HG03571 (cell line): ENCODE data around the gene PSRC1.

Experiments used
- ATAC-seq: cut with Tn5 transposase; IDR thresholded peaks from one replicate; pipeline ENCODE4 v1.9.1; 2021; ENCODE audit not compliant: unreplicated experiment

Gene PSRC1

GRCh38 chr1:109248797-109249629 is 33.9 kb downstream of the PSRC1 start, which contains the start of gene CELSR2:
TSS of gene CELSR2 (plus strand) at chr1:109249539. CDS start at chr1:109250080, 541 bp downstream.
- peak; percentile 81 for ATAC-seq

- no peak for ATAC-seq
These were observed 34.5 kb downstream of the PSRC1 start for GRCh38 chr1:109248444-109248796.

DNA sequence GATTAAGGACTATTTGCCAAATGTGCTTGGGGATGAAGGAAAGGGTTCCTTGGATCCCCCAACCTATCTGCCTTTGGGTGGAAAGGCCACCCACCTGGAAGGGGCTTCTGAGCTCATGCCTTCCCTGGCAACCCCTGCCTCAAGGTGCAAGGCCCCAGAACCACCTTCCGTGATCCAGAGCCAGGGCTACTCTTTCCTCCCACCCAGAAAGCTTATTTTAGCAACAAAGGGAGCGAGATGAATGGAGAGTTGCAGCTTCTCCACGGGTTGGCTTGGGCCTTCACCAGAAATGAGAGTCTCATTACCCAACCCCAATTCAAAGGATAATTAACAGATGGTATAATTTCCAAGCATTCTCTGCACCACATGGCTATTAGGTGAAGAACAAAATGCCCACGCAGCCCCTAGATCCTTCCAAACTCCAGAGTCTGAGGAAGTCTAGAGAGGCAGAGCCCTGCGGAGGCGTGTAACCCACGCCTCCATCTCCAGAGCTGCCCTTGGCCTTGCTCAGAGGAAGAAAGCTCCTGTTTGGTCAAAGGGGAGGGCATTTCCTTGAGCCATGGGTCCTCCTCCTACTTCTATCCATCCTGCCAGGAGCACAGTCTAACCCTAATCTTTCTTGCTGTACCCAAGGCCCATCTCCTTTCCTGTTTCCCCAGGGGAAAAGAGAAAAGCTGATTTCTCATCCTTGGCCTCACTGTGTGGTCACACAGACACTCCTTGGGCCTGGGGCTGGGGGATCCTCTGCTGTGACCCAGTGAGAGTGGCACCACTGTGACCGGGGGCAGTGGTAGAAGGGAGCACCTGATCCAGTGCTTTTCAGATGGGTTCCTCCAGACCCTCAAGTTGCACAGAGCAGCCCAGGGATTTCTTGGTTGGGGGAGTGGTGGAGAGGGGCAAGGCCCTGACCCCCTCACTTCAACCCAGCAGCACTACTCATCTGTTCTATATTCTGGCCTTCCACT is 35.3 kb downstream of the PSRC1 start:
- no peak for ATAC-seq

DNA sequence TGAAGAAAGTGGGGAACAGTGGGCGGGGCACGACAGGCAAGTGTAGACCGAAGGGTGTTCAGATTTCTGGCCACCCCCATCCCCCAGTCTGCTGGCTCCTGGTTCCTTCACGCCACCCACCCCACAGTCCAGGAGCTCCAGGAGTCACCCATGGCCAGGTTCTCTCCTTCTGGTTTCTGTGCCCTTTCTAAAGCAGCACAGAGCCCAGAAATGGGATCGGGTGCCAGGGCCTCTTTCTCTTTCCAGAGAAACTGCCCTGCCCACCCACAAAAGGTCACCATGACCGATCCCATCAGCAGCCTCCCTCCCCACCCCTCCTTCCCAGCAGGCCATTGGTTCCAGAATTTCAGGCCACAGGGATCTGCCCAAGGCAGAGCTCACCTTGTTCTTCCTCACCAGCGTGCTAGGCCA is 36.8 kb downstream of the PSRC1 start:
- no peak for ATAC-seq

DNA sequence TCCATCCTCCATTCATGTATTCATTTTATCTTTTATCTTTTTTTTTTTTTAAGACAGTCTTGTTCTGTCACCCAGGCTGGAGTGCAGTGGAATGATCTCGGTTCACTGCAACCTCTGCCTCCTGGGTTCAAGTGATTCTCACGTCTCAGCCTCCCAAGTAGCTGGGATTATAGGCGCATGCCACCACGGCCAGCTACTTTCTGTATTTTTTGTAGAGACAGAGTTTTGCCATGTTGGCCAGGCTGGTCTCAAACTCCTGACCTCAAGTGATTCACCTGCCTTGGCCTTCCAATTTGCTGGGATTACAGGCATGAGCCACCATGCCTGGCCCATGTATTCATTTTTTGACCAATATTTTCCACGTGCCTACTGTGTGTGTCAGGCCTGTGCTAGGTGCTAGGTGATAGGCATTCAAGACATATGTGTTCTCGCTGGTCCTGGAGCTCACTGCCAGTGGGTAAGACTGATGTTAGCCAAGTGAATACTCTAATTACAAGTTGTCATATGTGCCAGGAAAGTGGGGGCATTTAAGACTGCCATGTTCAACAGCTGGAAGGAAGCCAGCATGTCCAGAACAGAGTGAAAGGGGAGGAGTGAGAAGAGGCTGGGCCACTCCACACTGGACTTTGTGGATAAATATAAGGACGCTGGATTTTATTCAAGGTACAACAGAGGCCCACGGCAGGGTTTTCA is 38.9 kb downstream of the PSRC1 start:
- no peak for ATAC-seq

DNA sequence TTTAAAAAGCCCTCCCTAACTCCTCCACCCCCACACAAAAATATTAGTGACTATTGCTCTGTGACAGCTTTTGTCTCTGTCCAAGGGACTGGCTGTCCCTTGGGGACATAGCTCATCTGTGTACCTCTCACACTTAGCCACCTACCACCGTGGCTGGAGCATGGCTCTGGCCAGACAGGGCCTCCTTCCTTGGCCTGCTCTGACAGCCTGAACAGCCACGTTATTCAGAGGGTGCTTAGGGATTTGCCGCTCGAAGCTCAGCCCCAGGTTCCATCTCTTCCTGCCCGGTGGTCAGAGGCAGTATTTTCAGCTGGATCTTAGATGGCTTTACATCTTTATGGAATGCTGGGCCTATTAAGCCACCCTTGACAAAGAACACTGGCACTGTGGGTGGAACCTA is 39.7 kb downstream of the PSRC1 start:
- no peak for ATAC-seq

GRCh38 chr1:109242387-109242786 is 40.6 kb downstream of the PSRC1 start:
- no peak for ATAC-seq

DNA sequence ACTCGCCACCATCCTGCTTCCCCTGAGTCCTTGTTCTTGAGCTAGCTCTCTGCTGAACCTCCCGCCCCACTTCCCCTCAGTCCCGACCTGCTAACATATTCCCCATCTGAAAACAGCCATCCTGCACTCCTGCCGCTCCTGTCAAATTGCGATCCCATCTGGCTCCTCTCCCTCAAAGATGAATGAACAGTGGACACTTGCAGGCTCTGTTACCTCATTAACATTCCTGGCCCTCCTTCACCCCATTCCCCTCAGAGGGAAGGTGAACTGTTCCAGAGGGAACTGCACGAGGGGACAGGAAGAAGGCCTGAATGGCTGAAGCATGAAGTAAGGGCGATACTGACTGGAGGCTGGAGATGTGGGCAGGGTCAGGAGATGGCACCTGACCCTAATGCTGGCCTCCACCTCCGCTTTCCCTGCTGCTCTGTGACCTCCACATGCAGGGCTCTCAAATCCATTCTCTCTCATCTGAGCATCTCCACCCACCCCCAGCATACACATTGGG is 41.1 kb downstream of the PSRC1 start:
- no peak for ATAC-seq

DNA sequence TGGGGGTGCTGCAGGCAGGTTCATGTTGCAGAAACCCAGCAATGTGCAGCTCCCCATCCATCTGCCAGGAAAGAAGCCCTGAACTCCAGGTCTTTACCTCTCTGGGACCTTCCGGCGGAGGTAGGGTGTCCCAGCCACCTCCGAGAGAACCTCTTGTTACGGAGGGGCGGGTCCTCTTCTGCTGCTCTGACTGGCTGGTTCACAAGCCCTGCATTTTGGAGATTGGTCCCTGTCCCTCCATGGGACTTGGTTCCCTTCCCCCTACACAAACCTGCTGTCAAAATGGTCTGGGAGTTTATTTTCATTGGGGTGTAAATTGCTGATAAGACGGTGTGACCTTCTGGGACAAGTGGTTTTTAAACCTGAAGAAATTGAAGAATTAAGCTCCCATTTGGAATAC is 41.6 kb downstream of the PSRC1 start:
- ATAC-seq: no peak

GRCh38 chr1:109240158-109241152 is 42.5 kb downstream of the PSRC1 start:
- no peak for ATAC-seq

DNA sequence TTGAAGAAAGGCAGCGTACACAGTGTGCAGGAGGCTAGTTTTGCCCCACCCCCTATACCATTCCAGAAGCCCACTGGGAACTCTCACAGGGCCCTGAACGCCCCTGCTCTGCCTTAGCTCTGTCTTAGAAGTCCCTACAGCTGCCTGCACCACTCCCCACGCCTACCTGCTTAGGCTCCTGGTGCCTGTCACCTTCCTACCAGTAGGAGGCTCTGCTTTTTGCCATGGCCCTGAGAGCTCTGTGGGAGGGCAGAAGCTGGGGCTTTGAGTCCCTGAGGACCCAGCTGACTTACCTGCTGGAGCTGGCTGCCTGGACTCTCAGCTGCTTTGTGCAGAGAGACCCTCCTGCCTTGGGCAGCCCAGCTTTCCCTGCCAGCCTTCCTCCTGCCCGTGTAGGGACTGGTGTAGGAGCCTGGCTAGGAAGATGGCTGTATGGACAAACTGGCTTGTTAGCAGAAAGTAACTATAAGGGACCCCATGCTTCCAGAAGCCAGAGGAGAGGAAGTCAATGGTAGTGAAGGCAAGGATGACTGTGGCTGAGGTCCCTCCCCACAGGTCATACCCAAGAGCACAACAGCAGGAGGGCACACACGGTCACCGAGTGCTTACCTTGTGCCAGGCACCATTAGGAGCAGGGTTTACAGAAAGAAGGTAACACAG is 43.4 kb downstream of the PSRC1 start:
- no peak for ATAC-seq

- no peak for ATAC-seq
These were observed 43.9 kb downstream of the PSRC1 start for GRCh38 chr1:109239047-109239408.

DNA sequence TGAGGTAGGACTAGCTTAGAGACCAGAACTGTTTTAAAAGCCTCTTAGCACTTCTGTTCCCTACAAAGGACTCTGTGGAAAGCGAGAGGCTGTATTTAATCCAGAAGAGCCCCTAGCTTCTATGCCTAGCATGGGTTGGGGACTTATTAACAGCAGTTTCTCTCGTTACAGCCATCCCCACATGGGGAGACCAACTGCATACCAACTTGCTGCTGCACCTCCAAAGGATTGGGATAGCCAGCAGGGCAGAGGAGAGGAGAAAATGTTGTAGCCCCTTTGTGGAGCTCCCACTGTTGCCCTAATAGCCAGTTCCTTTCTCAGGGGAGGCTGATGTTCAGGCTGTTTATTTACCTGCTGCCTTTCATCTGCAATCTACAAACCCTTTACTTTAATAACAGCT is 44.6 kb downstream of the PSRC1 start:
- ATAC-seq: no peak

- no peak for ATAC-seq
These were observed 45.4 kb downstream of the PSRC1 start for GRCh38 chr1:109237512-109237911.

DNA sequence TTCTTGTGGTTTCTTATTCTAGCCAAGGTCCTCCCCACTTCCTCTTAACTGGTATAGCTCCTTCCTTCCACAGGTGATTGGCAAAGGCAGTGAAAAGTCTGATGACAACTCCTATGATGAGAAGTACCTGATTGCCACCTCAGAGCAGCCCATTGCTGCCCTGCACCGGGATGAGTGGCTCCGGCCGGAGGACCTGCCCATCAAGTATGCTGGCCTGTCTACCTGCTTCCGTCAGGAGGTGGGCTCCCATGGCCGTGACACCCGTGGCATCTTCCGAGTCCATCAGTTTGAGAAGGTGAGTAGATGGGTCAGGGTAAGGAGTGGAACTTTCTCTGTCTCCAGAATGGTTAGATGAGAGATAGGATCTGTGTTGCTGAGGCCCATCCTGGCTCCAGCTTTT is 47.8 kb downstream of the PSRC1 start:
- no peak for ATAC-seq

DNA sequence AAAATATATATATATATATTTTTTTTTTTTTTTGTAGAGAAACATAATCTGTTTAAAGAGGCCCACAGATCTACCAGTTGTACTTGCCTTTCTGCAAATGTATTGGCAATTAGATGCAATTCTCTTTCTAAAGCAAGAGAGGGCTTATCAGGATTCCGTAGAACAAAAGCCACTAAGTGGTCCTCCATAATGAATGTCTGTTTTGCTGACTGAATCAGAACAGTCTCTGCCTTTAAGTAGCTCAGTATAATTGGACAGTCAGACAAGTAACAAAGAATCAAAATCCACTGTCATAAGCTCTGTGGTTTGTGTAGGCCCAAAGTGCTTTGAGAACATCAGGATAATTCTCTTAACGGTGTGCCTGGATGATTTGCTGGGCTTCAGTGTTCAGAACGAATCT is 51.9 kb downstream of the PSRC1 start:
- no peak for ATAC-seq
